Left forelimb (tissue), 1 donor: Measurements from ENCODE around the gene LMBR1.
"Not testable (repeated sequence)": the region's sequence is repeated elsewhere in the genome, so short reads cannot be mapped to it uniquely, and the experiment has no call there.

Source experiments
- DNase-seq: peaks from one replicate; pipeline ENCODE4 v3.0.0-alpha.2; 2018; ENCODE audit warnings: low spot score

LMBR1 gene

GRCh38 chr7:156906200-156906649 is 13.2 kb upstream of the LMBR1 start:
- DNase-seq = no peak

- DNase-seq = no peak
These were observed 10.4 kb upstream of the LMBR1 start for GRCh38 chr7:156903232-156903909.

- not testable (repeated sequence) for DNase-seq
These were observed 7.1 kb upstream of the LMBR1 start for GRCh38 chr7:156900093-156900492.

GRCh38 chr7:156898938-156899337 is 6.0 kb upstream of the LMBR1 start:
- no peak for DNase-seq

GRCh38 chr7:156897673-156898072 is 4.7 kb upstream of the LMBR1 start:
- no peak for DNase-seq

- no peak for DNase-seq
These were observed 3.5 kb upstream of the LMBR1 start for GRCh38 chr7:156896388-156897022.

- DNase-seq = no peak
These were observed 2.2 kb upstream of the LMBR1 start for GRCh38 chr7:156895024-156895780.

- no peak for DNase-seq
These were observed 742 bp downstream of the LMBR1 start for GRCh38 chr7:156892081-156892800.

GRCh38 chr7:156889746-156890145 is 3.2 kb downstream of the LMBR1 start:
- DNase-seq = no peak

GRCh38 chr7:156889089-156889488 is 3.9 kb downstream of the LMBR1 start:
- DNase-seq = no peak

GRCh38 chr7:156886020-156886795 is 6.8 kb downstream of the LMBR1 start:
- DNase-seq = no peak

- no peak for DNase-seq
These were observed 11.3 kb downstream of the LMBR1 start for GRCh38 chr7:156881679-156882078.

- no peak for DNase-seq
These were observed 17.2 kb downstream of the LMBR1 start for GRCh38 chr7:156875766-156876165.

- DNase-seq = not testable (repeated sequence)
These were observed 24.6 kb downstream of the LMBR1 start for GRCh38 chr7:156868363-156868762.

- DNase-seq = no peak
These were observed 27.5 kb downstream of the LMBR1 start for GRCh38 chr7:156865493-156865892.

GRCh38 chr7:156862022-156862421 is 31.0 kb downstream of the LMBR1 start:
- DNase-seq = not testable (repeated sequence)

- DNase-seq = no peak
These were observed 31.8 kb downstream of the LMBR1 start for GRCh38 chr7:156861212-156861611.

- DNase-seq = not testable (repeated sequence)
These were observed 32.9 kb downstream of the LMBR1 start for GRCh38 chr7:156860099-156860498.

GRCh38 chr7:156858523-156858922 is 34.5 kb downstream of the LMBR1 start:
- DNase-seq = no peak

- no peak for DNase-seq
These were observed 35.2 kb downstream of the LMBR1 start for GRCh38 chr7:156857757-156858156.

GRCh38 chr7:156854654-156855053 is 38.3 kb downstream of the LMBR1 start:
- DNase-seq = no peak

GRCh38 chr7:156848979-156849378 is 44.0 kb downstream of the LMBR1 start:
- no peak for DNase-seq
